MCF 10A (cell line): ENCODE data around the gene BTBD16. TPM values are rescaled to one million over a fixed set of nuclear protein-coding genes. Genes with fewer than 3 reads are reported as not detected.

ENCODE experiments used
- BruUV-seq: library from RNA; stranded (reverse); fragments of 400-500 nt; replicated peaks from 2 replicates; lab custom pipeline; 2021; lab: Mats Ljungman, UMichigan
- CTCF ChIA-PET: fragments of 300-600 bp; sonication (Branson Sonifier 250); formaldehyde crosslinking; extraction: SDS; loops from one replicate; lab custom pipeline; 2021; ENCODE audit warnings: antibody characterized with exemption, inconsistent platforms; lab: Yijun Ruan, JAX
- POLR2A ChIA-PET: fragments of 300-600, 350-650 bp; sonication (Branson Sonifier 250); formaldehyde crosslinking; extraction: SDS; loops from one replicate; lab custom pipeline; 2020; ENCODE audit warnings: antibody characterized with exemption, inconsistent platforms; lab: Yijun Ruan, JAX
- DNase-seq: peaks from one replicate; pipeline ENCODE4 v3.0.0-alpha.2; 2018; ENCODE audit not compliant: unreplicated experiment
- H3K27ac Mint-ChIP-seq: one replicate; pipeline ENCODE4 v1.8.0; 2022; ENCODE audit warnings: mild to moderate bottlenecking, low read depth, mixed read lengths; ENCODE audit not compliant: unreplicated experiment
- H3K27me3 Mint-ChIP-seq: one replicate; pipeline ENCODE4 v1.8.0; 2022; ENCODE audit warnings: mixed read lengths; ENCODE audit not compliant: insufficient read depth, unreplicated experiment
- H3K36me3 Mint-ChIP-seq: one replicate; pipeline ENCODE4 v1.8.0; 2022; ENCODE audit warnings: mild to moderate bottlenecking, moderate library complexity, mixed read lengths; ENCODE audit not compliant: insufficient read depth, unreplicated experiment
- H3K4me1 Mint-ChIP-seq: one replicate; pipeline ENCODE4 v1.8.0; 2022; ENCODE audit warnings: mixed read lengths; ENCODE audit not compliant: insufficient read depth, unreplicated experiment
- H3K4me3 Mint-ChIP-seq: one replicate; pipeline ENCODE4 v1.8.0; 2022; ENCODE audit warnings: mild to moderate bottlenecking, moderate library complexity, mixed read lengths; ENCODE audit not compliant: unreplicated experiment
- H3K9me3 Mint-ChIP-seq: one replicate; pipeline ENCODE4 v1.8.0; 2022; ENCODE audit warnings: mixed read lengths; ENCODE audit not compliant: unreplicated experiment
- intact Hi-C: fragments of 100-400 bp; cut with micrococcal nuclease; formaldehyde crosslinking; loops from 2 replicates; pipeline ENCODE4 v1.14.1; 2022
- total RNA-seq: library from RNA; stranded (reverse); gene quantifications from 2 replicates; pipeline ENCODE4 v1.2.3, GENCODE V29; 2022
- TF ChIP-seq, protein P1 (sequence below): fragments of 200-600 bp; IDR thresholded peaks from one replicate; pipeline ENCODE4 v1.8.0; 2022; ENCODE audit warnings: antibody characterized with exemption, mild to moderate bottlenecking; ENCODE audit not compliant: unreplicated experiment

The BTBD16 gene
- total RNA-seq, 1 experiment from 2014 or later: 0.16 TPM

DNA sequence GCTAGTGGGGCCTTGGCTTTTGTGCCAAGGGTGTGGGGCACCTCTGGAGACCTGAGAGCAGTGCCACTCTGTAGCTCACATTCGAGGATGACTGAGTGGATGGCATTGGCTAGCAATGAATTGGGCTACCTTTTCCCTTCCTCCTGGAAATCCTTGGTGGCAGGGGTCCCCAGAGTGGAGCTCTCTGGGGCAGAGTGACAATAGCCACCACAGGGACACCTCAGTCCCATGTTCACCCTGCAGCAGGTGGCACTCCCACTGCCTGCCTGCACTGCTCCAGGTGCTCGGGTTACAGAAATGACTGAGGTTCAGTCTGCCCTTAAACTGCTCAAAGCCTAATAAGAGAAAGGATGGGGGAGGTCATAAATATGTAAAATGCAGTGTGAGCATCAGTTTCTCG, 17.8 kb downstream of the BTBD16 start:
- TF ChIP-seq, protein P1, sequence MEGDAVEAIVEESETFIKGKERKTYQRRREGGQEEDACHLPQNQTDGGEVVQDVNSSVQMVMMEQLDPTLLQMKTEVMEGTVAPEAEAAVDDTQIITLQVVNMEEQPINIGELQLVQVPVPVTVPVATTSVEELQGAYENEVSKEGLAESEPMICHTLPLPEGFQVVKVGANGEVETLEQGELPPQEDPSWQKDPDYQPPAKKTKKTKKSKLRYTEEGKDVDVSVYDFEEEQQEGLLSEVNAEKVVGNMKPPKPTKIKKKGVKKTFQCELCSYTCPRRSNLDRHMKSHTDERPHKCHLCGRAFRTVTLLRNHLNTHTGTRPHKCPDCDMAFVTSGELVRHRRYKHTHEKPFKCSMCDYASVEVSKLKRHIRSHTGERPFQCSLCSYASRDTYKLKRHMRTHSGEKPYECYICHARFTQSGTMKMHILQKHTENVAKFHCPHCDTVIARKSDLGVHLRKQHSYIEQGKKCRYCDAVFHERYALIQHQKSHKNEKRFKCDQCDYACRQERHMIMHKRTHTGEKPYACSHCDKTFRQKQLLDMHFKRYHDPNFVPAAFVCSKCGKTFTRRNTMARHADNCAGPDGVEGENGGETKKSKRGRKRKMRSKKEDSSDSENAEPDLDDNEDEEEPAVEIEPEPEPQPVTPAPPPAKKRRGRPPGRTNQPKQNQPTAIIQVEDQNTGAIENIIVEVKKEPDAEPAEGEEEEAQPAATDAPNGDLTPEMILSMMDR: no peak
- Mint-ChIP-seq H3K27me3 (no peaks in the 10 kb centered on the region), H3K27ac (no peak overlapping the region), H3K9me3 (no peaks in the 10 kb centered on the region), H3K36me3 (peaks cover 13% of the 10 kb centered on the region), H3K4me3 (no peak overlapping the region), H3K4me1 (peaks cover 33% of the 10 kb centered on the region)
- no TSS peak for BruUV-seq
- POLR2A ChIA-PET: no interaction called here
- CTCF ChIA-PET: interaction anchor here (1.8 kb wide), 1 partner anchor 21 kb away, joined by 8 read pairs; no protein-coding TSS in a partner anchor
- no peak for DNase-seq
- intact Hi-C loops: no loop called here

- DNase-seq: peak; percentile 47
- Mint-ChIP-seq H3K27me3 (no peaks in the 10 kb centered on the region), H3K4me3 (no peak overlapping the region), H3K4me1 (peaks cover 47% of the 10 kb centered on the region), H3K36me3 (peaks cover 13% of the 10 kb centered on the region), H3K9me3 (no peaks in the 10 kb centered on the region), H3K27ac (peak overlapping the region; percentile 53)
- POLR2A ChIA-PET: interaction anchor here (0.5 to 0.8 kb wide), 2 partner anchors 28 to 448 kb away, joined by 3 read pairs; no protein-coding TSS in a partner anchor
- CTCF ChIA-PET: interaction anchor here (0.7 kb wide), 1 partner anchor 563 kb away, joined by 3 read pairs; no protein-coding TSS in a partner anchor
- TF ChIP-seq, protein P1: no peak
- intact Hi-C loops: no loop called here
- BruUV-seq: no TSS peak
Measured at GRCh38 chr10:122290334-122290733, 19.2 kb downstream of the BTBD16 start.

- ChIA-PET POLR2A (interaction anchor here (0.5 to 0.8 kb wide), 2 partner anchors 28 to 178 kb away, joined by 3 read pairs; no protein-coding TSS in a partner anchor), CTCF (no interaction called here)
- Mint-ChIP-seq H3K9me3 (no peaks in the 10 kb centered on the region), H3K4me3 (no peak overlapping the region), H3K36me3 (peaks cover 13% of the 10 kb centered on the region), H3K4me1 (peaks cover 50% of the 10 kb centered on the region), H3K27me3 (no peaks in the 10 kb centered on the region), H3K27ac (no peak overlapping the region)
- TF ChIP-seq, protein P1: no peak
- intact Hi-C loops: no loop called here
- no TSS peak for BruUV-seq
- DNase-seq: no peak
Measured at GRCh38 chr10:122290833-122291532, 19.9 kb downstream of the BTBD16 start.

DNA sequence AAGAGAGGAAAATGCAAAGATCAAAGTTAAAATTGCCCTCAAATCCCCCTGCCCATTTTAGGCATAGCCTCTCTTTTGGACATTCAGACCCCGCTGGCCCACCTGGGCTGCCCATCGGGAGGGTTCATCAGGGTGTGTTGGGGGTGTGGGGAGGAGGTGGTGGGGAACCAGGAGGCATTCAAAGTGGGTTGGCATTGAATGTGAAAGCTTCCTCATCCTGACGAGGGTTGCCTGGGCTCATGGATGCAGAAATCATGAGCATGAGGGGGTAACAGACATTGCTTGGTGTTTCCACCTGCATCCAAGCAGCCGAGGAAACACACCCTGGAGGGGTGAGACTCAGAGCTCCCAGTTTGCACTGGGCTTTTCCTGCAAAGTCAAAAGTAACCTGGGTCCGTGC, 20.6 kb downstream of the BTBD16 start:
- POLR2A ChIA-PET: interaction anchor here (0.8 to 1.5 kb wide), 2 partner anchors 17 to 177 kb away, joined by 3 read pairs; no protein-coding TSS in a partner anchor
- no peak for DNase-seq
- no TSS peak for BruUV-seq
- Mint-ChIP-seq H3K27ac (no peak overlapping the region), H3K4me3 (no peak overlapping the region), H3K9me3 (no peaks in the 10 kb centered on the region), H3K4me1 (peaks cover 45% of the 10 kb centered on the region), H3K27me3 (no peaks in the 10 kb centered on the region), H3K36me3 (peaks cover 9% of the 10 kb centered on the region)
- TF ChIP-seq, protein P1: no peak
- intact Hi-C loops: no loop called here
- CTCF ChIA-PET: no interaction called here
